SH-SY5Y (cell line): Measurements from ENCODE around the gene OR4L1.

Experiments
- GATA2 ChIP-seq: IDR thresholded peaks from 2 replicates; pipeline ENCODE4 v1.6.1; 2011; ENCODE audit warnings: mild to moderate bottlenecking, low read depth, low read length
- GATA3 ChIP-seq: IDR thresholded peaks from 2 replicates; pipeline ENCODE4 v1.6.1; 2011; ENCODE audit warnings: low read depth, mild to moderate bottlenecking, low read length, moderate library complexity

DNA sequence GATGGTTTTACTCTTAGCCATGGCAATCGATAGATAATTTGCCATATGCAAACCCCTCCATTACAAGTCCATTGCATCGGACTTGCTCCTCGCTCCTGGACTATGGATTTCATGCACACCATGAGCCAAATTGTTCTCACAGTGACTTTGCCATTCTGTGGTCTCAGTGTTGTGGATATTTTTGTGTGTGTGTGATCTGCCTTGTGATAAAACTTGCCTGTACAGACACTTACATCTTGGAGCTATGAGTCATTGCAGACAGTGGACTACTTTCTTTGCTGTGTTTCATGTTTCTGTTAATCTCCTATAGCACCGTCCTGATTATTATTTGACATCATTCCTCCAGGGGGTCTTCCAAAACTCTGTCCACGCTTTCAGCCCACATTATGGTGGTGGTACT, 15.6 kb upstream of the OR4L1 start:
- TF ChIP-seq GATA2 (no peak), GATA3 (no peak)
